NCI-H748 (cell line): ENCODE data around the gene ATCAY.

Experiments used
- DNase-seq: peaks from one replicate; lab custom pipeline; 2025; ENCODE audit not compliant: unreplicated experiment; lab: John Stamatoyannopoulos, UW

ATCAY gene

GRCh38 chr19:3880471-3881271, at the start of gene ATCAY:
Gene ATCAY (plus strand): TSS chr19:3880685. CDS start chr19:3885768, 5,083 bp downstream.
- DNase-seq: peak; percentile 85

GRCh38 chr19:3831601-3832000, 48.9 kb upstream of the ATCAY start:
- no peak for DNase-seq

- DNase-seq: no peak
These were observed 48.5 kb upstream of the ATCAY start for GRCh38 chr19:3832001-3832400.

- no peak for DNase-seq
These were observed 46.7 kb upstream of the ATCAY start for GRCh38 chr19:3833578-3834348.

GRCh38 chr19:3834349-3835054, 46.0 kb upstream of the ATCAY start:
- no peak for DNase-seq

- no peak for DNase-seq
These were observed 45.4 kb upstream of the ATCAY start for GRCh38 chr19:3835055-3835435.

GRCh38 chr19:3836887-3837286, 43.6 kb upstream of the ATCAY start:
- DNase-seq: no peak

- no peak for DNase-seq
These were observed 43.2 kb upstream of the ATCAY start for GRCh38 chr19:3837332-3837731.

GRCh38 chr19:3837922-3838321, 42.6 kb upstream of the ATCAY start:
- no peak for DNase-seq

- no peak for DNase-seq
These were observed 41.8 kb upstream of the ATCAY start for GRCh38 chr19:3838661-3839060.

- no peak for DNase-seq
These were observed 40.5 kb upstream of the ATCAY start for GRCh38 chr19:3839941-3840340.

GRCh38 chr19:3840804-3841203, 39.7 kb upstream of the ATCAY start:
- no peak for DNase-seq

- DNase-seq: no peak
These were observed 37.5 kb upstream of the ATCAY start for GRCh38 chr19:3842948-3843347.

- DNase-seq: no peak
These were observed 35.9 kb upstream of the ATCAY start for GRCh38 chr19:3844596-3844995.

GRCh38 chr19:3849092-3849491, 31.4 kb upstream of the ATCAY start:
- DNase-seq: peak; percentile 55

- DNase-seq: no peak
These were observed 30.7 kb upstream of the ATCAY start for GRCh38 chr19:3849787-3850186.

GRCh38 chr19:3850320-3850972, 30.0 kb upstream of the ATCAY start:
- no peak for DNase-seq

GRCh38 chr19:3851254-3852176, 29.0 kb upstream of the ATCAY start:
- DNase-seq: no peak

GRCh38 chr19:3852177-3852511, 28.3 kb upstream of the ATCAY start:
- DNase-seq: no peak

- DNase-seq: peak; percentile 51
These were observed 27.8 kb upstream of the ATCAY start for GRCh38 chr19:3852614-3853254.
